SHP77 (cell line): ENCODE results near the gene INSYN1.
"Not testable (repeated sequence)": the region's sequence is repeated elsewhere in the genome, so short reads cannot be mapped to it uniquely, and the experiment has no call there.

Source experiments
- DNase-seq, 2 experiments: peaks; one replicate each; lab custom pipeline; 2025; lab: John Stamatoyannopoulos, UW

INSYN1 gene

GRCh38 chr15:73749533-73749932 is 3.6 kb downstream of the INSYN1 start:
- no peak for DNase-seq

GRCh38 chr15:73748730-73749129 is 4.4 kb downstream of the INSYN1 start:
- no peak for DNase-seq

- no peak for DNase-seq
Observed at GRCh38 chr15:73747847-73748590, 5.1 kb downstream of the INSYN1 start.

- no peak for DNase-seq
Observed at GRCh38 chr15:73746883-73747282, 6.3 kb downstream of the INSYN1 start.

GRCh38 chr15:73746261-73746660 is 6.9 kb downstream of the INSYN1 start:
- no peak for DNase-seq

- no peak for DNase-seq
Observed at GRCh38 chr15:73745073-73745472, 8.1 kb downstream of the INSYN1 start.

GRCh38 chr15:73744293-73744692 is 8.9 kb downstream of the INSYN1 start:
- no peak for DNase-seq

GRCh38 chr15:73741321-73741836 is 11.8 kb downstream of the INSYN1 start:
- no peak for DNase-seq

- no peak for DNase-seq
Observed at GRCh38 chr15:73740152-73741048, 12.8 kb downstream of the INSYN1 start.

- DNase-seq: no peak
Observed at GRCh38 chr15:73737535-73737934, 15.6 kb downstream of the INSYN1 start.

GRCh38 chr15:73732930-73733329 is 20.2 kb downstream of the INSYN1 start:
- no peak for DNase-seq

GRCh38 chr15:73732051-73732450 is 21.1 kb downstream of the INSYN1 start:
- DNase-seq: not testable (repeated sequence)

GRCh38 chr15:73727330-73727976 is 25.7 kb downstream of the INSYN1 start:
- DNase-seq: no peak

- DNase-seq: no peak
Observed at GRCh38 chr15:73724212-73724611, 28.9 kb downstream of the INSYN1 start.

GRCh38 chr15:73723191-73723590 is 30.0 kb downstream of the INSYN1 start:
- no peak for DNase-seq

GRCh38 chr15:73722425-73722824 is 30.7 kb downstream of the INSYN1 start:
- DNase-seq: no peak

GRCh38 chr15:73718694-73719093 is 34.5 kb downstream of the INSYN1 start:
- no peak for DNase-seq

- DNase-seq: no peak
Observed at GRCh38 chr15:73717802-73718201, 35.3 kb downstream of the INSYN1 start.

- DNase-seq: no peak
Observed at GRCh38 chr15:73717206-73717605, 35.9 kb downstream of the INSYN1 start.

GRCh38 chr15:73716417-73716816 is 36.7 kb downstream of the INSYN1 start:
- peak in 1 of 2 experiments; percentile 12 for DNase-seq

- DNase-seq: no peak
Observed at GRCh38 chr15:73715417-73715816, 37.7 kb downstream of the INSYN1 start.

- DNase-seq: no peak
Observed at GRCh38 chr15:73714695-73715301, 38.4 kb downstream of the INSYN1 start.
